Measurements from ENCODE around the gene OTUD5. TPM values are rescaled to one million over a fixed set of nuclear protein-coding genes. Genes with fewer than 3 reads are reported as not detected.

Gene OTUD5
- total RNA-seq, 1 experiment from 2014 or later, result 62.5 TPM

DNA sequence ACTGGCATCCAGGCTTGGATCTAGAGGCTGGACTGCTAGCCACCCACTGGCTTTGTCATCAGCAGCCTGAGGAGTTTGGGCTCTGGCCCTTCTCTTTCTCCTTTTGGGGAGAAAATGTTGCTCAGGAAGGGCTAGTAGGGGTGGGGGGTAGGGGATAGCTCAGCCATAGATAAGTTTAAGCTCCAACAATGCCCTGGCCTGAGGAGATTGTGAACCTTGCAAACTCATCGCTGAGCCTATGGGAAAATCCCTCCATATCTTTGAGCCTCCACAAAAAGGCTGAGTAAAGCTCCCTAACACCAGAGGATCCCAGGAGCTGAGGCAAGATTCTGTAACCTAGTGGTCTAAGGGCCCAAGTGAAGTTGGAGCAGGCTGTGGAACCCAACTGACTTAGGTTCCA lies 8.8 kb downstream of the OTUD5 start:
- Histone ChIP-seq H2BK5ac (ENCODE audit: insufficient read length, low read length) (no peak overlapping the region), H3K9me3 (ENCODE audit: control insufficient read depth, low read depth, low read length) (no peaks in the 10 kb centered on the region), H2AK5ac (ENCODE audit: insufficient read length, low read length) (no peak overlapping the region), H3K27me3 (ENCODE audit: insufficient read depth, low read length) (no peaks in the 10 kb centered on the region), H3K27ac (ENCODE audit: insufficient read length, low read depth, low read length) (no peak overlapping the region), H3K4ac (ENCODE audit: low read depth, low read length) (no peak overlapping the region), H4K91ac (ENCODE audit: insufficient read length, low read depth, low read length) (no peak overlapping the region), H2BK20ac (ENCODE audit: low read depth, low read length, poor library complexity, severe bottlenecking) (no peak overlapping the region), H3K9ac (ENCODE audit: extremely low read depth, insufficient read length, low read length) (no peak overlapping the region), H3K56ac (ENCODE audit: insufficient read length, low read depth, low read length) (no peak overlapping the region), H2BK120ac (ENCODE audit: low read depth, low read length, poor library complexity, severe bottlenecking) (no peak overlapping the region), H3K4me1 (ENCODE audit: insufficient read depth, low read length) (no peaks in the 10 kb centered on the region), H3K18ac (ENCODE audit: insufficient read length, low read depth, low read length) (no peak overlapping the region), H2AFZ (ENCODE audit: low read length) (no peak overlapping the region), H4K8ac (replicated peaks; ENCODE audit: insufficient read length, low read depth, low read length) (no peak overlapping the region), H2BK12ac (ENCODE audit: insufficient read length, low read depth, low read length) (no peak overlapping the region), H3K79me2 (ENCODE audit: insufficient read depth, low read length) (peaks cover 11% of the 10 kb centered on the region; the same call in 1 of the 2 replicates), H3K23me2 (ENCODE audit: insufficient read length, low read depth, low read length, poor library complexity, severe bottlenecking) (no peaks in the 10 kb centered on the region), H3K14ac (ENCODE audit: insufficient read depth, low read length) (no peak overlapping the region), H3K4me2 (ENCODE audit: insufficient read depth, insufficient read length, low read length) (no peak overlapping the region), H3K23ac (ENCODE audit: insufficient read length, low read depth, low read length) (no peak overlapping the region), H3K79me1 (ENCODE audit: insufficient read depth, low read depth, low read length, poor library complexity, severe bottlenecking) (peaks cover under 1% of the 10 kb centered on the region), H3T11ph (ENCODE audit: low read length) (no peak overlapping the region), H2BK15ac (ENCODE audit: low read depth, low read length) (no peak overlapping the region), H4K20me1 (ENCODE audit: control insufficient read depth, insufficient read depth, insufficient read length) (no peaks in the 10 kb centered on the region), H4K5ac (ENCODE audit: insufficient read length, low read depth, low read length) (no peak overlapping the region)
- no CpG with 5 or more reads among the region's 1 CpG for WGBS (ENCODE audit: extremely low coverage, insufficient read length, low lambda C conversion rate)
- peaks cover 51 to 63% of the 10 kb centered on the region in 2 experiments for H3K9me3 Mint-ChIP-seq
- TF ChIP-seq, protein P1, sequence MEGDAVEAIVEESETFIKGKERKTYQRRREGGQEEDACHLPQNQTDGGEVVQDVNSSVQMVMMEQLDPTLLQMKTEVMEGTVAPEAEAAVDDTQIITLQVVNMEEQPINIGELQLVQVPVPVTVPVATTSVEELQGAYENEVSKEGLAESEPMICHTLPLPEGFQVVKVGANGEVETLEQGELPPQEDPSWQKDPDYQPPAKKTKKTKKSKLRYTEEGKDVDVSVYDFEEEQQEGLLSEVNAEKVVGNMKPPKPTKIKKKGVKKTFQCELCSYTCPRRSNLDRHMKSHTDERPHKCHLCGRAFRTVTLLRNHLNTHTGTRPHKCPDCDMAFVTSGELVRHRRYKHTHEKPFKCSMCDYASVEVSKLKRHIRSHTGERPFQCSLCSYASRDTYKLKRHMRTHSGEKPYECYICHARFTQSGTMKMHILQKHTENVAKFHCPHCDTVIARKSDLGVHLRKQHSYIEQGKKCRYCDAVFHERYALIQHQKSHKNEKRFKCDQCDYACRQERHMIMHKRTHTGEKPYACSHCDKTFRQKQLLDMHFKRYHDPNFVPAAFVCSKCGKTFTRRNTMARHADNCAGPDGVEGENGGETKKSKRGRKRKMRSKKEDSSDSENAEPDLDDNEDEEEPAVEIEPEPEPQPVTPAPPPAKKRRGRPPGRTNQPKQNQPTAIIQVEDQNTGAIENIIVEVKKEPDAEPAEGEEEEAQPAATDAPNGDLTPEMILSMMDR (conservative IDR thresholded peaks at IDR 0.05), result no peak
- peaks cover 0 to 2% of the 10 kb centered on the region in 2 experiments; a peak in 2 of 4 replicates for H3K4me1 Mint-ChIP-seq
- DNase-seq, result no peak
- H3K27ac Mint-ChIP-seq, result no peak overlapping the region
- H3K36me3 Mint-ChIP-seq (ENCODE audit: insufficient read depth in 1 of 3, low read depth in 3 of 3), result peaks cover 3 to 34% (median 10%) of the 10 kb centered on the region in 3 experiments; a peak in 6 of 7 replicates
- H3K27me3 Mint-ChIP-seq (ENCODE audit: low read depth), result no peaks in the 10 kb centered on the region
- no peak overlapping the region for H3K4me3 Mint-ChIP-seq
